Fibroblast of lung (primary cell): ENCODE measurements around the gene SURF4. TPM values are rescaled to one million over a fixed set of nuclear protein-coding genes. Genes with fewer than 3 reads are reported as not detected.

Experiments used
- DNase-seq, 2 donors: peaks; one replicate each; pipeline versions ENCODE4 v3.0.0 to v3.0.0-alpha.2; 2010; ENCODE audit warnings: low read depth in 2 of 2
- H2AFZ ChIP-seq: 2 replicates; pipeline ENCODE4 v1.5.1; 2012; ENCODE audit warnings: low read length, control low read depth, inconsistent platforms
- H3K27ac ChIP-seq: 2 replicates; pipeline ENCODE4 v1.5.1; 2011; ENCODE audit warnings: low read length, control low read depth; ENCODE audit not compliant: insufficient read depth
- H3K27me3 ChIP-seq: 2 replicates; pipeline ENCODE4 v1.5.1; 2011; ENCODE audit warnings: mild to moderate bottlenecking, low read length; ENCODE audit not compliant: control insufficient read depth, insufficient read depth
- H3K36me3 ChIP-seq: 2 replicates; pipeline ENCODE4 v1.5.1; 2011; ENCODE audit warnings: low read length; ENCODE audit not compliant: control insufficient read depth, insufficient read depth
- H3K4me1 ChIP-seq: 2 replicates; pipeline ENCODE4 v1.5.1; 2011; ENCODE audit warnings: low read length; ENCODE audit not compliant: control insufficient read depth, insufficient read depth; ENCODE audit errors: extremely low read depth
- H3K4me2 ChIP-seq: 2 replicates; pipeline ENCODE4 v1.5.1; 2011; ENCODE audit warnings: low read length, control low read depth; ENCODE audit not compliant: insufficient read depth; ENCODE audit errors: extremely low read depth
- H3K4me3 ChIP-seq, 4 experiments: fragments of 200-600 bp in 1 of 4; sonication (generic) in 1 of 4; replicated peaks in 1 of 4; 2 replicates each; pipeline ENCODE4 v1.5.1; 2011 to 2016; ENCODE audit warnings: low read length in 4 of 4, low read depth in 3 of 4, mild to moderate bottlenecking in 3 of 4, control low read depth in 2 of 4, inconsistent platforms in 1 of 4, mixed read lengths in 1 of 4; ENCODE audit not compliant: insufficient read depth in 1 of 4; ENCODE audit errors: control extremely low read depth in 1 of 4
- H3K79me2 ChIP-seq: 2 replicates; pipeline ENCODE4 v1.5.1; 2012; ENCODE audit warnings: mild to moderate bottlenecking, low read length, inconsistent platforms; ENCODE audit not compliant: control insufficient read depth, insufficient read depth
- H3K9ac ChIP-seq: 2 replicates; pipeline ENCODE4 v1.5.1; 2011; ENCODE audit warnings: mild to moderate bottlenecking, low read length, control low read depth; ENCODE audit not compliant: insufficient read depth
- H3K9me3 ChIP-seq: 2 replicates; pipeline ENCODE4 v1.5.1; 2012; ENCODE audit warnings: low read depth, low read length; ENCODE audit not compliant: control insufficient read depth, insufficient read depth
- H4K20me1 ChIP-seq: 2 replicates; pipeline ENCODE4 v1.5.1; 2011; ENCODE audit warnings: low read length; ENCODE audit not compliant: control insufficient read depth, insufficient read depth; ENCODE audit errors: extremely low read depth
- CTCF ChIP-seq, 2 donors: IDR thresholded peaks in 1 of 2; conservative IDR thresholded peaks in 1 of 2; 1 replicate in 1 of 2; 2 replicates in 1 of 2; pipeline ENCODE4 v1.5.1; 2011 to 2012; ENCODE audit warnings: low read length in 2 of 2, control low read depth in 1 of 2, inconsistent platforms in 1 of 2, low read depth in 1 of 2, mild to moderate bottlenecking in 1 of 2
- EZH2 ChIP-seq: IDR thresholded peaks from 2 replicates; pipeline ENCODE4 v1.5.1; 2012; ENCODE audit warnings: low read length, control low read depth, mild to moderate bottlenecking; ENCODE audit errors: missing control alignments
- polyA plus RNA-seq, 2 donors: library from polyadenylated mRNA; depleted of rRNA in 1 of 2; stranded (reverse) in 1 of 2; unstranded in 1 of 2; fragments of >200 nt; gene quantifications; 2 replicates each; pipeline ENCODE4 v1.2.1, GENCODE V29; 2011 to 2012; ENCODE audit warnings: missing spikeins in 1 of 2
- total RNA-seq: library from RNA; depleted of rRNA; stranded (reverse); fragments of >200 nt; gene quantifications from 2 replicates; pipeline ENCODE4 v1.2.1, GENCODE V29; 2014

The SURF4 gene
- total and polyA plus RNA-seq, 2 donors (not counting 1 experiment from before 2014, with no cell fraction given): 338 to 358 TPM

GRCh38 chr9:133323991-133324703, 51.7 kb downstream of the SURF4 start:
- H3K27ac ChIP-seq: no peak overlapping the region
- no peaks in the 10 kb centered on the region for H3K9me3 ChIP-seq
- no peak overlapping the region for H3K4me2 ChIP-seq
- H2AFZ ChIP-seq: no peak overlapping the region
- H4K20me1 ChIP-seq: no peaks in the 10 kb centered on the region
- H3K36me3 ChIP-seq: no peaks in the 10 kb centered on the region
- DNase-seq: no peak
- no peak overlapping the region for H3K9ac ChIP-seq
- no peaks in the 10 kb centered on the region for H3K4me1 ChIP-seq
- H3K27me3 ChIP-seq: no peaks in the 10 kb centered on the region
- no peaks in the 10 kb centered on the region for H3K79me2 ChIP-seq
- TF ChIP-seq EZH2: no peak
- TF ChIP-seq CTCF (conservative IDR thresholded peaks at IDR 0.05 in 1 of 2, IDR thresholded peaks at IDR 0.05 in 1 of 2; ENCODE audit: low read depth in 1 of 2, low read length in 2 of 2): no peak
- H3K4me3 ChIP-seq: no peak overlapping the region

- no peak for DNase-seq
- H3K4me2 ChIP-seq: no peak overlapping the region
- H2AFZ ChIP-seq: no peak overlapping the region
- no peaks in the 10 kb centered on the region for H3K4me1 ChIP-seq
- no peaks in the 10 kb centered on the region for H3K27me3 ChIP-seq
- no peak overlapping the region for H3K9ac ChIP-seq
- no peaks in the 10 kb centered on the region for H4K20me1 ChIP-seq
- no peak overlapping the region for H3K27ac ChIP-seq
- no peak for TF ChIP-seq CTCF (conservative IDR thresholded peaks at IDR 0.05 in 1 of 2, IDR thresholded peaks at IDR 0.05 in 1 of 2; ENCODE audit: low read depth in 1 of 2, low read length in 2 of 2)
- TF ChIP-seq EZH2: no peak
- no peaks in the 10 kb centered on the region for H3K9me3 ChIP-seq
- no peaks in the 10 kb centered on the region for H3K36me3 ChIP-seq
- H3K79me2 ChIP-seq: no peaks in the 10 kb centered on the region
- no peak overlapping the region for H3K4me3 ChIP-seq
Measured at GRCh38 chr9:133323211-133323610, 52.6 kb downstream of the SURF4 start.

GRCh38 chr9:133322701-133323100, 53.2 kb downstream of the SURF4 start:
- TF ChIP-seq CTCF (conservative IDR thresholded peaks at IDR 0.05 in 1 of 2, IDR thresholded peaks at IDR 0.05 in 1 of 2; ENCODE audit: low read depth in 1 of 2, low read length in 2 of 2): no peak
- no peak for TF ChIP-seq EZH2

More at GRCh38 chr9:133322701-133323100, 53.2 kb downstream of the SURF4 start:
- H3K4me2 ChIP-seq: no peak overlapping the region
- no peak overlapping the region for H3K9ac ChIP-seq
- H2AFZ ChIP-seq: no peak overlapping the region
- no peaks in the 10 kb centered on the region for H3K36me3 ChIP-seq
- H4K20me1 ChIP-seq: no peaks in the 10 kb centered on the region
- no peak overlapping the region for H3K4me3 ChIP-seq
- no peaks in the 10 kb centered on the region for H3K9me3 ChIP-seq
- DNase-seq: no peak
- H3K79me2 ChIP-seq: no peaks in the 10 kb centered on the region
- H3K27me3 ChIP-seq: no peaks in the 10 kb centered on the region
- no peak overlapping the region for H3K27ac ChIP-seq
- H3K4me1 ChIP-seq: no peaks in the 10 kb centered on the region
